Endothelial cell (in vitro differentiated cells): ENCODE results near the gene DNMT3L. TPM values are rescaled to one million over a fixed set of nuclear protein-coding genes. Genes with fewer than 3 reads are reported as not detected.
"Not testable (repeated sequence)": the region's sequence is repeated elsewhere in the genome, so short reads cannot be mapped to it uniquely, and the experiment has no call there.

Experiments
- DNase-seq: peaks from one replicate; pipeline ENCODE4 v3.0.0; 2021; ENCODE audit warnings: low spot score
- H3K27ac Mint-ChIP-seq: one replicate; pipeline ENCODE4 v1.8.0; 2021; ENCODE audit warnings: mixed read lengths, inconsistent platforms; ENCODE audit not compliant: unreplicated experiment
- H3K27me3 Mint-ChIP-seq: one replicate; pipeline ENCODE4 v1.8.0; 2021; ENCODE audit warnings: mild to moderate bottlenecking, moderate library complexity, mixed read lengths, inconsistent platforms; ENCODE audit not compliant: unreplicated experiment
- H3K36me3 Mint-ChIP-seq: one replicate; pipeline ENCODE4 v1.8.0; 2021; ENCODE audit warnings: mild to moderate bottlenecking, low read depth, mixed read lengths, inconsistent platforms; ENCODE audit not compliant: unreplicated experiment
- H3K4me1 Mint-ChIP-seq: one replicate; pipeline ENCODE4 v1.8.0; 2021; ENCODE audit warnings: mild to moderate bottlenecking, mixed read lengths, inconsistent platforms; ENCODE audit not compliant: unreplicated experiment
- H3K4me3 Mint-ChIP-seq: one replicate; pipeline ENCODE4 v1.8.0; 2021; ENCODE audit warnings: mild to moderate bottlenecking, mixed read lengths, inconsistent platforms; ENCODE audit not compliant: unreplicated experiment
- H3K9me3 Mint-ChIP-seq: one replicate; pipeline ENCODE4 v1.8.0; 2021; ENCODE audit warnings: mixed read lengths, inconsistent platforms; ENCODE audit not compliant: unreplicated experiment
- total RNA-seq: library from RNA; stranded (reverse); fragmentation: NEBNext Ultra II Directional; extraction: Animal tissue kit (Norgen Biotek cat#: 25700); gene quantifications from one replicate; pipeline ENCODE4 v1.2.1, GENCODE V29; 2021; ENCODE audit not compliant: unreplicated experiment
- TF ChIP-seq, protein P1 (sequence below): fragments of 200-600 bp; sonication (generic); IDR thresholded peaks from one replicate; pipeline ENCODE4 v1.5.0; 2021; ENCODE audit warnings: antibody characterized with exemption; ENCODE audit not compliant: unreplicated experiment

The DNMT3L gene
- total RNA-seq, 1 donor from 2014 or later: not detected

DNA sequence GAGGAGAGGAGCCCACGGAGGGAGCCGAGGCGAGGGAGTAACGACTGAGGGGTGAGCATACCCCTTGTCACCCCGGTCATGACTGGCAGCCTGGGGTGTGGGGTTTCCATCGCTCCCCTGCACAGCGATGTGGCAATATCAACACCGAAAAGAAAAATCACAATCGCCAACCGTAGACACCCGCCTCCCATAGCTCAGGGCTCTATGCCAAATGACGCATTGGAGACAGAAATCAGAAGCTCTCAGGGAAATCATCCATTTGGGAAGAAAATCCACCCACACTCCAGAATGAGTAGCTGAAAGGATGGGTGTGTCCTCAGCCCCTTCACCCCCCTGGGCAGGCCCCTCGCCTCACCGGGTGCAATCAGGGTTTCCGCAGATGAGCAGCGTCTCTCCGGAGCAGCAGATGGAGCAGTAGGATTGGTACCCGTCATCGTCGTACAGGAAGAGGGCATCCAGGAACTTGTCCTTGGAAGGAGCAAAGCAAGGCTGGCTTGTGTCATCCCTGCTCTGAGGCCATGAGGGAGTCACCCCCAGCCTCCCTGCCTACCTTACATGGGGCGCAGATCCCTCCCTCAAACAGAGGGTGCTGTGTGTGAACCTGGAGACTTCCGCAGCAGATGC, 2.5 kb downstream of the DNMT3L start:
- no peaks in the 10 kb centered on the region for H3K9me3 Mint-ChIP-seq
- H3K36me3 Mint-ChIP-seq: no peaks in the 10 kb centered on the region
- no peaks in the 10 kb centered on the region for H3K27me3 Mint-ChIP-seq
- peak overlapping the region; percentile 37 for H3K4me3 Mint-ChIP-seq
- no peak overlapping the region for H3K27ac Mint-ChIP-seq
- DNase-seq: no peak
- TF ChIP-seq, protein P1, sequence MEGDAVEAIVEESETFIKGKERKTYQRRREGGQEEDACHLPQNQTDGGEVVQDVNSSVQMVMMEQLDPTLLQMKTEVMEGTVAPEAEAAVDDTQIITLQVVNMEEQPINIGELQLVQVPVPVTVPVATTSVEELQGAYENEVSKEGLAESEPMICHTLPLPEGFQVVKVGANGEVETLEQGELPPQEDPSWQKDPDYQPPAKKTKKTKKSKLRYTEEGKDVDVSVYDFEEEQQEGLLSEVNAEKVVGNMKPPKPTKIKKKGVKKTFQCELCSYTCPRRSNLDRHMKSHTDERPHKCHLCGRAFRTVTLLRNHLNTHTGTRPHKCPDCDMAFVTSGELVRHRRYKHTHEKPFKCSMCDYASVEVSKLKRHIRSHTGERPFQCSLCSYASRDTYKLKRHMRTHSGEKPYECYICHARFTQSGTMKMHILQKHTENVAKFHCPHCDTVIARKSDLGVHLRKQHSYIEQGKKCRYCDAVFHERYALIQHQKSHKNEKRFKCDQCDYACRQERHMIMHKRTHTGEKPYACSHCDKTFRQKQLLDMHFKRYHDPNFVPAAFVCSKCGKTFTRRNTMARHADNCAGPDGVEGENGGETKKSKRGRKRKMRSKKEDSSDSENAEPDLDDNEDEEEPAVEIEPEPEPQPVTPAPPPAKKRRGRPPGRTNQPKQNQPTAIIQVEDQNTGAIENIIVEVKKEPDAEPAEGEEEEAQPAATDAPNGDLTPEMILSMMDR: no peak
- peaks cover 3% of the 10 kb centered on the region for H3K4me1 Mint-ChIP-seq

DNA sequence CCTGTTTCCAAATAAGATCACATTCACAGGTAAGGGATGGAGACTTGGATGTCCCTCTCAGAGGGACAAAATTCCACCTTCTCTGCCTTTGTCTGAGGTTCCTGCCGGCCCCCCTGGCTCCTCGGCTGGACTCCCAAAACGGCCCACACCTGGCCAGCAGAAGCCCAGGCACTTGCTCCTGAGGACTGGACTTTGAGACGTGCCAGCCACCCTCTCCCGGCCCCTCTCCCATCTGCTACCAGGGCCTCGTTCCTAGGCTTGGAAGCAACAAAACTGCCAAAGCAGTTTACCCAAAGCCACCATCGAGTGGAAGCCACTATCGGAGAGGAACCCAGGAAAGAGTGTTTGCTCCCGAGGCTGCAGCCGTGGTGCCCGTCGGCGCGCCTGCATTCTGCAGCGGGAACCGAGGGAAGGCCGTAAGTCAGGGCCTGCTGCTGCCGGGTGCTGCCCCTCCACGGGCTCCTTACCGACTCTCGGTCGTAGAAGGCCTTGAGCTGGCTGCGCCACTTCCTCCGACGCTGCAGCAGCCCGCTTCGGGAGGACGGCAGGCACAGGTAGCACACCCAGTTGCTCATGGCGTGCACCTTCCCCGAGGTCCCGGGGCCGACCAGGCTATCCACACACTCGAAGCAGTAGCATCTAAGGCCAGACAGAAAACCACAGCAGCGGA, 3.5 kb downstream of the DNMT3L start:
- Mint-ChIP-seq H3K27ac (no peak overlapping the region), H3K36me3 (no peaks in the 10 kb centered on the region), H3K4me1 (peaks cover 3% of the 10 kb centered on the region), H3K9me3 (no peaks in the 10 kb centered on the region), H3K27me3 (no peaks in the 10 kb centered on the region), H3K4me3 (no peak overlapping the region)
- DNase-seq: no peak
- TF ChIP-seq, protein P1: no peak

DNA sequence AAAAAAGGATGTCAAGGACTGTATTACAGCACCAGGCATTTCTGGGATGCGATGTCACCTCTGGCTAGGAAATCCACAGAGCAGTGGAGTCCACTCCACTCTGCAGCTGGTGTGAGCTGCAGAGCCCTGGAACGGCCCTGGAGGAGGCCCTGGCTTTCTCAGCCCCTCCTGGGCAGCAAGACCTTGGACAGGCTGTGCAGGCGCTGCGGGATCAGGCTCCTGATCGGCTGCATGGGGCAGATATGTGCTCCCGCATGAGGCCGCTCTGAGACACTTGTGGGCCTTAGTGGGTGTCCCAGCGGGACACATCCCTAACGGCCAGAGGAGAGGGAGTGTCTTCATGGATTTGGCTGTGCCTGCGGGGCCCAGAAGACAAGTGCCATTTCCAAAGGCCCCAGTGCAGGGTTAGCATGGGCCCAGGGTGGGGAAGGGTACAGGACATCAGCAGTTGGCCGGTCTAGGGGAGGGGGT, 6.2 kb downstream of the DNMT3L start:
- TF ChIP-seq, protein P1: no peak
- Mint-ChIP-seq H3K27ac (no peak overlapping the region), H3K27me3 (no peaks in the 10 kb centered on the region), H3K9me3 (no peaks in the 10 kb centered on the region), H3K4me3 (no peak overlapping the region), H3K4me1 (peaks cover 3% of the 10 kb centered on the region), H3K36me3 (no peaks in the 10 kb centered on the region)
- no peak for DNase-seq

DNA sequence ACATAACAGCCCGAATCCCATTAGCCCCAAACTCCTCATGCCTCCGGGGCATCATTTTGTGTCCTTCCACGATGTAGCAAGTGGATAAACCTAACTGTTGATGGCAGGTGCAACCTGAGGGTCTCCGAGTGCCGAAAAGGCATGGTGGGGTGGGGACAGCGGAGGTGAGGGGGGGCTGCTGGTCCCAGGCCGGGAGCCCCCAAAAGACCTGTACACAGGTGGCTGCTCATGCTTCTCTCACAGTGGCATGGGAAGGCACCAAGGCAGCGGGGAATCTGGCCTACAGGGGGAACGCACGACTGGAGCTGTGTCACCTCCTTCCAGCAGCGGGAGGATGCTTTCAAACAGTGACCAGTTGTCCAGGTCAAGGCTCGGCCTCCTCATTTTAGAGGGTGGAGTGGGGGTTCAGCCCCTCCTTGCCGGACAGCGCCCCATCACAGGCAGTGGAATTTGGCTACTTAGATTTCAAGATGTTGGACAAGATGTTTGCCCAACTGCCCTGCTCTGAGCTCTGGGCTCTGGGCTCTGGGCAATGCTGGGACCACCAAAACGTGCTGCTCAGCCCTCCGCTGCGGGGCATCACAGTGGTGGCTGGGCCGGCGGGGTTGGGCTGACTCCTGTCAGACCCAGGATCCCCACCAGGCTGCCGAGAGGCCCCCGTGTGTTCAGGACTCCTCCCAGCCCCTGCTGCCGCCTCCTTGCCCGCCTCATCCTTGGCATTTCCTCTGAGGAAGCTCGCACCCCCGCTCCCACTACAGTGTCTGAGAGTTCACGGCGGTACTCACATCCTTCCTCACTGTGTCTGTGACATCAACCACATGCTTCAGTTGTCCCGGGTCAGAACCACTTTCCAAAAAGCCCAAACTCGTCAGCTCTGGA, 7.6 kb downstream of the DNMT3L start:
- H3K9me3 Mint-ChIP-seq: no peaks in the 10 kb centered on the region
- H3K4me1 Mint-ChIP-seq: peaks cover 3% of the 10 kb centered on the region
- H3K4me3 Mint-ChIP-seq: no peak overlapping the region
- no peaks in the 10 kb centered on the region for H3K27me3 Mint-ChIP-seq
- H3K27ac Mint-ChIP-seq: no peak overlapping the region
- H3K36me3 Mint-ChIP-seq: no peaks in the 10 kb centered on the region
- no peak for DNase-seq
- TF ChIP-seq, protein P1: no peak

DNA sequence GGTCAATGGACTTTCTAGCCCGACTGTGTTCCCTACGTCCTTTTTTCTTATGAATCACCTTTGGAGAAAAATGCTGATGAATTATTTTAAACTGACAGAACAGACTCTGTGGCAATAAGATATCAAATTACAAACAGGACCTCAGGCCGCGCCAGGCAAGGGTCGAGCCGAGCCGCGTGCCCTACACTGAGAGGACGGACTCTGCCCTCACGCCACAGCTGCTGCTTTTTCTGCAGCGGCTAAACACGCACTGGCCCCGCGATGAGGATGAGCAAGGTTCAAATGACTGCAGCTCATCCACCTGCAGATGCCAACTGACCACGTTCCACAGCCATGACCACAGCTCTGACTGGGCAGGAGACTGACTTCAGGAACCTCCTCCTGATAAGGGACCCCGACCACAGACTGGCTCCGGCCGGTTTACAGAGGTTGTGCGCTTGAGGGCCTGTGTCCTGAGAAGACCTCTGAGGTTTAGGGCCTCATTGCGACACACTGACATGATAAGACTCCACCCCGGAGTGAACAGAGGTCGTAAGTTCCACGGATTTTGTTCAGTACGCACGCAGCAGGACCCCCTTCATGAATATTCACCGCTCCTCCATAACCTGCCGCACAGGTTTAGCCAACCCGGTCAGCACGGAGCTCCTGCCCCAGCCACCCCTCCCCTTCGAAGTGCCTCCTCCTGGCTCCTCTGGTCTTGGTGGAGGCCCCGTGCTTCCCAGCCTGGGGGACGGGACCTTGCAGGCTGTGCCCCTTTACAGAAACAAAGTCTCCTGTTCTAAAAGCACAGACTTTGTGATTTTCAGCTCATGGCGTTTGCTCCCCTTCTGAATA, 12.3 kb downstream of the DNMT3L start:
- not testable (repeated sequence) for H3K27ac Mint-ChIP-seq, H3K4me3 Mint-ChIP-seq, H3K27me3 Mint-ChIP-seq, H3K9me3 Mint-ChIP-seq, DNase-seq, H3K36me3 Mint-ChIP-seq, H3K4me1 Mint-ChIP-seq

DNA sequence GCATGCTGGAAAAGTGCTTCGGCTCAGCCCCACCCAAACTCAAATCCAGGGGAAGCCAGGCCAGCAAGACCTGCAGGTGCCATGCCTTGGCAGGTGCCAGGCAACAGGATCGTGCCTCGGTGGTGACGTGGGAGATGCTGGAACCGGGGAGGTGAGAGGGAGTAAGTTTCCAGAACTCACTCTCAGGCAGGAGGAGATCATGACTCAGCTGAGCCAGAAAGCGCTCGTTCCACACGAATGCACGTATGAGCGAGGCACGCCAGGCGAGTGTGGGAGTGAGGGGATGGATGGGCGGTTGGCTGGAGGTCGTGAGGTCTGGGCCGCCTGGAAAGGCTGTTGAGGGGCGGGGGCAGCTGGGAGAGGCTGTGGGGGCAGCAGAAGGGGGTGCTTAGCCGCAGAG, 13.8 kb downstream of the DNMT3L start:
- H3K4me3 Mint-ChIP-seq, H3K36me3 Mint-ChIP-seq, H3K27me3 Mint-ChIP-seq, H3K27ac Mint-ChIP-seq, H3K4me1 Mint-ChIP-seq, DNase-seq, H3K9me3 Mint-ChIP-seq: not testable (repeated sequence)

DNA sequence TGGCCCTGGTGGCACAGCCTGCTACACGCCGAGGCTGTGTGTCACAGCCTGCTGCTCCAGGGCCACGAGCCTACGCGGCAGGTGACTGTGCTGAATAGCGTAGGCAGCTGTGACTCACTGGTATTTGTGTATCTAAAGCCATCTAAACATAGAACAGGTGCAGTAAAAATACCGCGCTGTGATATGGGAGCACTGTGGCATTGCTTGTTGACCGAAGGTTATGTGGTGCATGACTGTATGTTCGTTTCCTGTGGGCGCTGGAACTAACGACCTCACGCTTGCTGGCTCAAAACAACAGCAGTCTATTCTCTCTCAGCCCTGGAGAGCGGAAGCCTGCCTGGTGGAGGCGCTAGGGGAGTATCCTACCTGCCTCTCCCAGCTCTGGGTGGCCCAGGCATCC, 17.7 kb downstream of the DNMT3L start:
- not testable (repeated sequence) for H3K4me3 Mint-ChIP-seq, H3K27me3 Mint-ChIP-seq, H3K4me1 Mint-ChIP-seq, H3K36me3 Mint-ChIP-seq, H3K9me3 Mint-ChIP-seq, DNase-seq, H3K27ac Mint-ChIP-seq
